ENCODE measurements around the gene FRMD1.

FRMD1 gene

DNA sequence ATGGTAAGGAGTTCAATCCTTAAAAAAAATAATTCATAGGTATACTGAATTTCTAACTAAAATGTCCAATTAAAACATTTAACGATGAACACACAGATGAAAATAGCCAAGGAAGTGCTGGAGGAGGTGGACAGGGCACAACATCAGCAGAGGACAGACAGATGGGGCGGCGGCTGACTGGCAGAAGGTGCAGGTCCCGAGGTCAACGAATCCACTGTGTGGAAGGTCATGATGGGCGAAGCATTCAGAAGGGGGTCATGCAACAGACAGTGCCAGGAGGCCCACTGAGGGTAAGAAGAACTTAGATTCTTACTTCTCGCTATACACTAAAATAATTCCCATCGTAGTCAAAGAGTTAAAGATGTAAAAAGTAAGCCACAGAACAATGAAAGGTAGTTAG, 34.2 kb upstream of the FRMD1 start:
- no peak for DNase-seq (ENCODE audit: low read depth in 2 of 2, low spot score in 1 of 2)

DNA sequence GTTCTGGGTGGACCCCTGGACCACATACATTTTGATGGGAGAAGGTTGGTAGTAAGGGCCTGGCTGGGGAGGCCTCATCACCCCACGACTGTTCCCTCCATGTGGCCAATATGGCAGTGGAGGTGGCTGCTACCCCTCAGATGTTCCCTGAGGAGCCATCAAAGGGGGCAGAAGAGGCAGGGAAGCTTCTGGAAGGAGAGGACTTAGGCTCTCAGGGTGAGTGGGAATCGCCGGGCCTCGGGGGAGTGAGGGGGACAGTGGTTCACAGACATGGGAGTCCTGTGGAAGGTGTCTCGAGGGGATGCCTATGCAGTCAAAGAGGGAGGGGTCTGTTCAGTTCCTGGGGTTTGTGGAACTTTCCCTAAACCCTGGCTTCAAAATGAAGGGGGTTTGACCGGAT, 32.9 kb upstream of the FRMD1 start:
- DNase-seq (ENCODE audit: low read depth in 2 of 2, low spot score in 1 of 2), result no peak

- DNase-seq (ENCODE audit: low read depth in 2 of 2, low spot score in 1 of 2), result no peak
Observed at GRCh38 chr6:168110437-168110836, 31.4 kb upstream of the FRMD1 start.

DNA sequence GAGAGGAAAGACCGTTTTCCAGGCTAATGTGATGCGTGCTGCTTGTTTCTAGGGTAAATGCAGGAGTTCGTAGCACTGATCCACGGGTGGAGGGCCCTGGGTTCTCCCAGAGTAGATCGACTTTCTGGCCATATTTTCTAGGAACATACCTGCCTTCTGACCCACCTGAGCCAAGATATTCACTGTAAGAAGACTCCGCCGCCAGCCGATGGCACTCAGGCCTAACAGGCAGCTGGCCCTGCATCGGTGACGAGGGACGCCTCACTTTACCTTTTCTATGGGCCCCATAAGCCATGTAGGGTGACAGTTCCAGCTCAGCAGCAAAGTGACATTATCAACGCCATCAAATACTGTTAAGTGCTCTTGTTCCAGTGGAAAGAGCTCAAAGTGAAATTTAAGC, 30.2 kb upstream of the FRMD1 start:
- no peak for DNase-seq (ENCODE audit: low read depth in 2 of 2, low spot score in 1 of 2)

DNA sequence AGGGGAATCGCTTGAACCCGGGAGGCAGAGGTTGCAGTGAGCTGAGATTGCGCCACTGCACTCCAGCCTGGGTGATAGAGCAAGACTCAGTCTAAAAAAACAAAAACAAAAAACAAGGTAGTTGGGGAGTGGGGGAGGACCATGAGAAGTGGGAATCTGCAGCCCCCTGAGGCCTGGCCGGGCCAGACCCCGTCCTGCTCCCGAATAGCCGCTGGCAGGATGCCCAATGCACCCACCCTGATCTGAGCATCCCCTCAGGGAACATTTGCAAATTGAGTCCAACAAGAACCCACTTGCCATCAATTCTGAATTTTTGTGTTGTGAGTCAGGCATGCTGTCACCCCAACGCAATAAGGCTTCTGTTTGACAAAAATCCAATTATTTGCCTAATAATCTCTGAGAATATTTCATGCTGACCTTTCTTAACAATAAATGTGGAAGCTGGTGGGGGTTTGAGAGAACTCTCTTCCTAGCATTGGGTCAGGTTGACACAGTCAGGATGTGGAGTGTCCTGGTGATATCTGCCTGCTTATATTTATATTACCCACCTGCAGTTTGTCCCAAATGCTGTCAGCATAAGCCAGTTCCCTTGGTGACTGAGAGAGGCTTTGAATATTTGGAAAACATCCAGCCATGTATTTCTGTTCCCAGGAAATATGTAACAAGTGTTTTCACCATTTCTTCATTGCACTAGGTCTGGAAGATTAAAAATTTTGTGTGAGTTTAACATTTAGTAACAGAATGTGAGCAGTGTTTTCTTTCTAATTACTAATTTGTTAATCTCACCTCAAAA, 28.4 kb upstream of the FRMD1 start:
- DNase-seq (ENCODE audit: low read depth in 2 of 2, low spot score in 1 of 2), result no peak

GRCh38 chr6:168106633-168107005, 27.6 kb upstream of the FRMD1 start:
- no peak for DNase-seq (ENCODE audit: low read depth in 2 of 2, low spot score in 1 of 2)

- DNase-seq (ENCODE audit: low read depth in 2 of 2, low spot score in 1 of 2), result no peak
Observed at GRCh38 chr6:168105813-168106632, 27.0 kb upstream of the FRMD1 start.

DNA sequence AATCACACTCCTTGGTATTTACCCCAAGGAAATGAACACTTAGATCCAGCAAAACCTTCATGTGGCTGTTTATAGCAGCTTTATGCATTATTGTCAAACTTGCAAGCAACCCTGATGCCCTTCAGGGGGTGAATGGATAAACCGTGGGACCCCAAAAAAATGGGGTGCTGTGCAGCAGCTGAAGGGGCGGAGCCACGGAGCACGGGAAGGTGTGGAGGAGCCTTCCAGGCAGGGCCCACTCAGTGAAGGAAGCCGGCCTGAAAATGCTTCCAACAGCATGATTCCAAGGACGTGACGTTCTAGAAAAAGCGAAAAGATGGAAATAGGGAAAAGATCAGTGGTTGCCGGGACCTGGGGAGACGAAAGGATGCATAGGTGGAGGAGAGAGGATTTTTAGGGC, 25.6 kb upstream of the FRMD1 start:
- no peak for DNase-seq (ENCODE audit: low read depth in 2 of 2, low spot score in 1 of 2)

- DNase-seq (ENCODE audit: low read depth in 2 of 2, low spot score in 1 of 2), result no peak
Observed at GRCh38 chr6:168103050-168103830, 24.2 kb upstream of the FRMD1 start.

GRCh38 chr6:168102315-168102985, 23.4 kb upstream of the FRMD1 start:
- no peak for DNase-seq (ENCODE audit: low read depth in 2 of 2, low spot score in 1 of 2)

DNA sequence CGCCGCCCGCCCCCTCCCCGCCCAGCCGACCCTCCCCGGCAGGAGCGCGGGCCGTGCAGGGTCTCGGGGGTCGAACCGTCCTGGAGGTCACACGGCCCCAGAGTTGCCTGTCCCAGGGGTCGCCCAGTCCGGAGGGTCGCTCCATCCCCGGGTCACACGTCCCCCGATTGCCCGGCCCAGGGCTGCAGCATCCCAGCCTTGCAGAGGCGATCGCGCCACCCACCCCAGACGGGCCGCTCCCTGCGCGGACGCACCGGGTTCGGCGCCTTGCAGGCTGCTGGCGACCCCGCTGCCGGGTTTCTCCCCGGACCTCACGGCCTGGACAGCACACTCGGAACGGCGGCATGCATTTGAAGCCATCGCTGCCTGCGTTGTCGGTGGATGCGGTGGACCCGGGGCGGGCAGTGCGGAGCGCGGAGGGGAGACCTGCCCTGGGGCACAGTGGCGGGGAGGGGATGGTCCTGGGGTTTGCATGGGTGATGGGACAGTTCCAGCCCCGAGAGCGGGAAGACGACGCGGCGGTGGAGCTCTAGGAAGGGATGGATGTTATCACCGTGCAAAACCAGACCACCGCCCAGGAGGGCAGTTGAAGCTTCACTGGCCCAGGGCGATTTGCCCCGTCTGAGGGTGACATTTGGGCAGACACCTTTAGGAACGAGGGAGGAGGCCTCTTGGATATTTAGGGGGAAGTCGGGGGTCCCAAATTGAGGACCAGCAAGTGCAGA, 22.7 kb upstream of the FRMD1 start:
- no peak for DNase-seq (ENCODE audit: low read depth in 2 of 2, low spot score in 1 of 2)

DNA sequence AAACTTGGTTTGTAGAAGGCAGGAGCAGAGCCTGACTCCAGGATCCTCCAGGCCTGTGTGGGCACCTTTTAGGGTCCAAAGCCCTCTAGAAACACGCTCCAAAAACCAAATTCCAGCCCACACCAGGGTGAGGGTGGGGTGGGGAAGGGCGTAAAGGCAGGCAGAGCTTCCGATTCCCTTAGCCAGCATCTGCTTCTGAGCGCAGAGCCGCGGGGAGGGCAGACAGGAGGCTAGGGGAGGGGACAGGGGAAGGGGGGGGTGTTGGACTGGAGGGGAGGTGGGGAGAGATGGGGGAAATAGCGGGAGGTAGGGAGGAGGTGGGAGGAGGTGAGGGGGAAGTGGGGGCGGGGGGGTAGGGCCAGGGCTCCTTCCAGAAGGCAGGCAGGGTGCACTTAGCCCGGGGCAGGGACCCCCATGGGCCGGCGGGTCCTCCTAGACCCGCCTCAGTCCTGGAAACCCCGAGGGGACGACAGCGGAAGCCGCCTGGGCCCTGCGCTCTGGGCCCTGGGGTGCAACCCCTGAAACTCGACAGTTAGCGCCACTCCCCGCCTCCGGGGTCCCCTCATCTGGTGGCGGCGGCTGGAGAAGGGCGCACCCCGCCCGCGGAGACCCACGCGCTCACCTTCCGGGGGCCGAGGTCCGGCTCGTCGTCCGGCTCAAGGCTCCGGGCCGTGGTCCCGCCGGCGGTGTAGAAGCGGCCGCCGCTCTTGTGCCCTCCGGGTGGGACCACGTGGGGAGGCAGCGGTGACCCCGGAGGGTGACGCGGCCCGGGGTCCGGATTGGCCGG, 22.0 kb upstream of the FRMD1 start:
- no peak for DNase-seq (ENCODE audit: low read depth in 2 of 2, low spot score in 1 of 2)

GRCh38 chr6:168100011-168100802, 21.2 kb upstream of the FRMD1 start:
- no peak for DNase-seq (ENCODE audit: low read depth in 2 of 2, low spot score in 1 of 2)

GRCh38 chr6:168099201-168100010, 20.4 kb upstream of the FRMD1 start:
- DNase-seq (ENCODE audit: low read depth in 2 of 2, low spot score in 1 of 2), result no peak

GRCh38 chr6:168098431-168098861, 19.4 kb upstream of the FRMD1 start:
- no peak for DNase-seq (ENCODE audit: low read depth in 2 of 2, low spot score in 1 of 2)

DNA sequence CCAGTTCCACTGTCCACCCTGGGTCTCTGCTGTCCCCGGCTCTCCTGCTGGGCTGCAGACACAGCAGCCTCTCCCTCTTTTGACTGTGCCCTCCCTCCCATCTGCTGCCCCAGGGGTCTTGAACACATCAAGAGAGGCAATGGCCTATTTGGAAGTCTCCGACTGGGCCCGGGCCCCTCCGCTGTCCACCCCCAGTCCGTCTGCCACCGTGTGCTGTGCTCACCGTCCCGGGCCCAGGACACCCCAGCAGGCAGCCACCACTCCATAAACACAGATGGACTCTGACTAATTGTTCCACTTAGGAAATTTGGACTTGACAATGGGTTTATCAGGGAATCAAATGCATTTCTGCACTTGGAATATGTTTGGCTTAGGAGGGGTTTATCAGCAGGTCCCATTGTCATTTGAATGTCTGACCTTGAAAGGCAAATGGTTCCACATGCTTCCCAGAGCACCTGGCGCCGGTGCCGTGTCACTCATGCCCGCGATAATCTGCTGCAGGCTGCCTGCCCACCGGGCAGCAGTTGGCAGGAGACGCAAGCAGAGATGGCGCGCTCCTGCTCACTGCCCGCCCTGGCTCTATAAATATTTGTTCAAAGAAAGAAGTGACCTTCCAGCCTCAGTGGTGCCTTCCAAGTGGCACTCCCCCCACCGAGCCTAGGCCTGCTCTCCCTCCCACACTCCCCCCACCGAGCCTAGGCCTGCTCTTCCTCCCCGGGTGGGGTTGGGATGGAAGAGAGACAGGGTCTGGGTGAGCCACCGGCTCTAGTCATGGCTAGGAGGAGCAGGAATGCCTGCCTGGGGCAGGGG, 18.8 kb upstream of the FRMD1 start:
- no peak for DNase-seq (ENCODE audit: low read depth in 2 of 2, low spot score in 1 of 2)

DNA sequence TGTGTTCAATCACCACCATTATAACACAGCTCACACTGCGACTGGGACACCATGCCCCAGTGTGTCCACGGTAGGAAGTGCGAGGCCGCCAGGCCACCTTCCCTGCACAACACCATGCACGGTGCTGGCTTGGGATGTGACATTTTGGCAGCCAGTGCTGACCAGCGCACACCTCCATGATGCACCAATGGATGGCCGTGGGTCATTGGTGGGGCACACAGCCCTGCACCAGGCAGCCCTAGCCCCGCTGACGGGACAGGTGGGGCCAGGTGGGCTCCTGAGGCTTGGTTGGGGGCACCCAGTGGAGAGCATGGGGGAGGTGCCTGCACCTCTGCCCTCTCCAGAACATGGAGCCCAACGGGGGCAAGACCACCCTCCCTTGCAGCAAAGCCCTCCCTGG, 18.2 kb upstream of the FRMD1 start:
- DNase-seq (ENCODE audit: low read depth in 2 of 2, low spot score in 1 of 2), result no peak

All from stimulated activated CD8-positive, alpha-beta memory T cell treated with anti-CD3 and anti-CD28 coated beads, Interleukin-4, amount 100 ng/mL, for 4 hours (primary cell).